ENCODE measurements around the gene SLIT3. TPM values are rescaled to one million over a fixed set of nuclear protein-coding genes. Genes with fewer than 3 reads are reported as not detected.

SLIT3 gene
- total RNA-seq, 2 donors from 2014 or later: 6.6 to 6.7 TPM

GRCh38 chr5:168793841-168794837, 506.8 kb downstream of the SLIT3 start:
- ATAC-seq (no peak), DNase-seq (peak in 1 of 4 donors; percentile 12)
- H3K4me1 ChIP-seq: no peaks in the 10 kb centered on the region
- WGBS, 2 donors: 42 to 45% methylated on average over 15 of the region's 15 CpGs
- no peaks in the 10 kb centered on the region for H3K36me3 ChIP-seq (replicated peaks in 1 of 2; ENCODE audit: insufficient read depth in 1 of 2, low read depth in 2 of 2)
- no peak overlapping the region for H3K4me3 ChIP-seq
- no peak for TF ChIP-seq POLR2A (IDR thresholded peaks at IDR 0.05)
- TF ChIP-seq CTCF (IDR thresholded peaks at IDR 0.05): no peak
- no peaks in the 10 kb centered on the region for H3K27me3 ChIP-seq
- intact Hi-C loops (cut with DNase I): no loop called here
- no peak overlapping the region for H3K27ac ChIP-seq
- no peaks in the 10 kb centered on the region for H3K9me3 ChIP-seq

- intact Hi-C loops (cut with DNase I): no loop called here
- H3K9me3 ChIP-seq: no peaks in the 10 kb centered on the region
- no peaks in the 10 kb centered on the region for H3K27me3 ChIP-seq
- no peak for TF ChIP-seq POLR2A (IDR thresholded peaks at IDR 0.05)
- no peak for TF ChIP-seq CTCF (IDR thresholded peaks at IDR 0.05)
- no peaks in the 10 kb centered on the region for H3K36me3 ChIP-seq (replicated peaks in 1 of 2; ENCODE audit: insufficient read depth in 1 of 2, low read depth in 2 of 2)
- DNase-seq (no peak), ATAC-seq (no peak)
- no peak overlapping the region for H3K27ac ChIP-seq
- WGBS, 2 donors: 65 to 78% methylated on average over 2 of the region's 2 CpGs
- H3K4me1 ChIP-seq: no peaks in the 10 kb centered on the region
- no peak overlapping the region for H3K4me3 ChIP-seq
These were observed 508.3 kb downstream of the SLIT3 start for GRCh38 chr5:168792678-168793077.

GRCh38 chr5:168790671-168791250, 510.2 kb downstream of the SLIT3 start:
- H3K4me1 ChIP-seq: no peaks in the 10 kb centered on the region
- no peak overlapping the region for H3K4me3 ChIP-seq
- no peak for ATAC-seq
- no peaks in the 10 kb centered on the region for H3K36me3 ChIP-seq (replicated peaks in 1 of 2; ENCODE audit: insufficient read depth in 1 of 2, low read depth in 2 of 2)
- H3K27me3 ChIP-seq: no peaks in the 10 kb centered on the region
- DNase-seq: no peak
- no peaks in the 10 kb centered on the region for H3K9me3 ChIP-seq
- WGBS, 2 donors: 73 to 76% methylated on average over 13 of the region's 13 CpGs
- intact Hi-C loops (cut with DNase I): no loop called here
- H3K27ac ChIP-seq: no peak overlapping the region
- TF ChIP-seq CTCF (IDR thresholded peaks at IDR 0.05): no peak
- TF ChIP-seq POLR2A (IDR thresholded peaks at IDR 0.05): no peak

GRCh38 chr5:168790002-168790635, 510.8 kb downstream of the SLIT3 start:
- peak; percentile 40 for ATAC-seq

More at GRCh38 chr5:168790002-168790635, 510.8 kb downstream of the SLIT3 start:
- TF ChIP-seq POLR2A (IDR thresholded peaks at IDR 0.05) (no peak), CTCF (IDR thresholded peaks at IDR 0.05) (no peak)
- Histone ChIP-seq H3K27me3 (no peaks in the 10 kb centered on the region), H3K9me3 (no peaks in the 10 kb centered on the region), H3K36me3 (replicated peaks in 1 of 2; ENCODE audit: insufficient read depth in 1 of 2, low read depth in 2 of 2) (no peaks in the 10 kb centered on the region), H3K4me3 (no peak overlapping the region), H3K4me1 (no peaks in the 10 kb centered on the region), H3K27ac (no peak overlapping the region)
- intact Hi-C loops (cut with DNase I): no loop called here
- 58 to 64% methylated on average over 5 of the region's 5 CpGs for WGBS, 2 donors
- DNase-seq: no peak
